CD14-positive monocyte (primary cell): ENCODE measurements around the gene PAQR7. TPM values are rescaled to one million over a fixed set of nuclear protein-coding genes. Genes with fewer than 3 reads are reported as not detected.

ENCODE experiments used
- DNase-seq, 3 donors: peaks; one replicate each; pipeline ENCODE4 v3.0.0-alpha.2; 2011 to 2022
- H2AFZ ChIP-seq: 2 replicates; pipeline ENCODE4 v1.6.0; 2012; ENCODE audit warnings: mild to moderate bottlenecking, low read depth, low read length, inconsistent platforms; ENCODE audit not compliant: insufficient read depth, poor library complexity, severe bottlenecking
- H3K27ac ChIP-seq, 2 donors: 1 replicate in 1 of 2; 2 replicates in 1 of 2; pipeline ENCODE4 v1.5.1; 2012 to 2013; ENCODE audit warnings: low read length in 2 of 2, control low read depth in 1 of 2, inconsistent platforms in 1 of 2, low read depth in 1 of 2, mild to moderate bottlenecking in 1 of 2
- H3K27me3 ChIP-seq, 2 donors: one replicate each; pipeline versions ENCODE4 v1.6.0 to v1.6.1; 2011 to 2013; ENCODE audit warnings: low read length in 2 of 2; ENCODE audit not compliant: control insufficient read depth in 2 of 2, insufficient read depth in 2 of 2
- H3K36me3 ChIP-seq, 2 donors: replicated peaks in 1 of 2; 1 replicate in 1 of 2; 2 replicates in 1 of 2; pipeline versions ENCODE4 v1.5.1 to v1.6.1; 2012 to 2013; ENCODE audit warnings: low read length in 2 of 2, control low read depth in 1 of 2, inconsistent platforms in 1 of 2, mild to moderate bottlenecking in 1 of 2; ENCODE audit not compliant: insufficient read depth in 2 of 2, control insufficient read depth in 1 of 2
- H3K4me1 ChIP-seq, 2 donors: 1 replicate in 1 of 2; 2 replicates in 1 of 2; pipeline versions ENCODE4 v1.5.1 to v1.6.1; 2012 to 2013; ENCODE audit warnings: low read length in 2 of 2, control low read depth in 1 of 2, inconsistent platforms in 1 of 2, mild to moderate bottlenecking in 1 of 2, moderate library complexity in 1 of 2; ENCODE audit not compliant: insufficient read depth in 2 of 2, control insufficient read depth in 1 of 2
- H3K4me2 ChIP-seq: replicated peaks from 2 replicates; pipeline ENCODE3; 2012; ENCODE audit warnings: low read length, moderate library complexity, mild to moderate bottlenecking; ENCODE audit not compliant: poor library complexity, severe bottlenecking; ENCODE audit errors: extremely low read depth
- H3K4me3 ChIP-seq, 3 experiments: fragments of 200-600 bp in 1 of 3; sonication (generic) in 1 of 3; replicated peaks in 1 of 3; 1 replicate in 2 of 3; 2 replicates in 1 of 3; pipeline ENCODE4 v1.5.1; 2011 to 2013; ENCODE audit warnings: low read length in 3 of 3, mild to moderate bottlenecking in 3 of 3, control low read depth in 2 of 3, low read depth in 2 of 3, inconsistent platforms in 1 of 3, moderate library complexity in 1 of 3
- H3K79me2 ChIP-seq: 2 replicates; pipeline ENCODE4 v1.6.0; 2012; ENCODE audit warnings: mild to moderate bottlenecking, control low read depth, inconsistent platforms, low read length, moderate library complexity; ENCODE audit not compliant: insufficient read depth
- H3K9ac ChIP-seq: 2 replicates; pipeline ENCODE4 v1.6.0; 2017; ENCODE audit warnings: low read length, mild to moderate bottlenecking; ENCODE audit not compliant: insufficient read depth, poor library complexity, severe bottlenecking
- H3K9me3 ChIP-seq, 2 donors: replicated peaks in 1 of 2; 1 replicate in 1 of 2; 2 replicates in 1 of 2; pipeline versions ENCODE4 v1.5.1 to v1.6.1; 2012 to 2013; ENCODE audit warnings: low read length in 2 of 2, control low read depth in 1 of 2; ENCODE audit not compliant: control insufficient read depth in 1 of 2, insufficient read depth in 1 of 2
- H4K20me1 ChIP-seq: 2 replicates; pipeline ENCODE4 v1.6.0; 2012; ENCODE audit warnings: mild to moderate bottlenecking, low read length, control low read depth, moderate library complexity; ENCODE audit not compliant: insufficient read depth
- H3K27ac Mint-ChIP-seq, 7 donors: one replicate each; pipeline ENCODE4 v1.8.0; 2020; ENCODE audit warnings: mild to moderate bottlenecking in 7 of 7, mixed read lengths in 7 of 7, moderate library complexity in 6 of 7, inconsistent platforms in 2 of 7
- H3K27me3 Mint-ChIP-seq, 3 donors: one replicate each; pipeline ENCODE4 v1.8.0; 2021 to 2022; ENCODE audit warnings: low read depth in 3 of 3, mild to moderate bottlenecking in 3 of 3, mixed read lengths in 3 of 3, moderate library complexity in 3 of 3, inconsistent platforms in 1 of 3
- H3K36me3 Mint-ChIP-seq, 2 donors: one replicate each; pipeline ENCODE4 v1.8.0; 2020; ENCODE audit warnings: mixed read lengths in 2 of 2, inconsistent platforms in 1 of 2, mild to moderate bottlenecking in 1 of 2
- H3K4me1 Mint-ChIP-seq: one replicate; pipeline ENCODE4 v1.8.0; 2020; ENCODE audit warnings: mild to moderate bottlenecking, mixed read lengths
- H3K4me3 Mint-ChIP-seq, 2 donors: one replicate each; pipeline ENCODE4 v1.8.0; 2020; ENCODE audit warnings: mild to moderate bottlenecking in 2 of 2, mixed read lengths in 2 of 2, moderate library complexity in 1 of 2
- H3K9me3 Mint-ChIP-seq, 7 donors: one replicate each; pipeline ENCODE4 v1.8.0; 2020 to 2022; ENCODE audit warnings: mixed read lengths in 7 of 7, mild to moderate bottlenecking in 6 of 7, moderate library complexity in 6 of 7, inconsistent platforms in 2 of 7
- CTCF ChIP-seq: fragments of 200-600 bp; IDR thresholded peaks from one replicate; pipeline ENCODE4 v1.8.0; 2022; ENCODE audit warnings: antibody characterized with exemption, mild to moderate bottlenecking
- WGBS: methylation state at CpG from one replicate; pipeline ENCODE4 v1.1.5; 2013; ENCODE audit warnings: missing lambda C conversion rate; ENCODE audit not compliant: insufficient coverage; 5-methylcytosine and 5-hydroxymethylcytosine counted together
- intact Hi-C, 2 donors: fragments of 100-400 bp; cut with micrococcal nuclease; formaldehyde crosslinking; loops; one replicate each; pipeline versions ENCODE4 v1.15.0 to v1.15.1; 2023
- polyA plus RNA-seq, 3 donors: library from polyadenylated mRNA; depleted of rRNA in 1 of 3; unstranded in 2 of 3; stranded (reverse) in 1 of 3; fragments of 300-500 nt in 2 of 3; fragments of >200 nt in 1 of 3; fragmentation: Illumina TruSeq in 2 of 3; gene quantifications; 1 replicate in 2 of 3; 2 replicates in 1 of 3; pipeline ENCODE4 v1.2.3, GENCODE V29; 2012 to 2021

PAQR7 gene
- polyA plus RNA-seq, 3 donors, result 0.92 to 13.3 (median 1.0) TPM

GRCh38 chr1:25911162-25911561, 35.7 kb upstream of the PAQR7 start:
- Mint-ChIP-seq H3K27me3 (peaks cover 11 to 18% (median 16%) of the 10 kb centered on the region in 3 donors), H3K36me3 (no peaks in the 10 kb centered on the region), H3K9me3 (peaks cover 0 to 2% (median 0%) of the 10 kb centered on the region in 7 donors), H3K4me3 (no peak overlapping the region), H3K4me1 (peaks cover 10% of the 10 kb centered on the region), H3K27ac (no peak overlapping the region)
- Histone ChIP-seq H2AFZ (no peak overlapping the region), H3K27ac (no peak overlapping the region), H3K4me3 (no peak overlapping the region), H3K27me3 (peaks cover 0 to 10% of the 10 kb centered on the region in 2 donors), H3K9me3 (no peaks in the 10 kb centered on the region), H3K4me2 (no peak overlapping the region), H4K20me1 (no peaks in the 10 kb centered on the region), H3K36me3 (no peaks in the 10 kb centered on the region), H3K9ac (no peak overlapping the region), H3K4me1 (peaks cover 6 to 9% of the 10 kb centered on the region in 2 donors), H3K79me2 (no peaks in the 10 kb centered on the region)
- intact Hi-C loops, result no loop called here
- DNase-seq, result no peak
- TF ChIP-seq CTCF, result no peak

GRCh38 chr1:25909040-25909439, 33.5 kb upstream of the PAQR7 start:
- WGBS, result 78% methylated on average over 9 of the region's 10 CpGs

More at GRCh38 chr1:25909040-25909439, 33.5 kb upstream of the PAQR7 start:
- Histone ChIP-seq H4K20me1 (no peaks in the 10 kb centered on the region), H3K4me1 (peaks cover 11 to 24% of the 10 kb centered on the region in 2 donors), H3K79me2 (peaks cover 16% of the 10 kb centered on the region), H3K4me2 (no peak overlapping the region), H3K4me3 (no peak overlapping the region), H3K9ac (no peak overlapping the region), H2AFZ (no peak overlapping the region), H3K27me3 (peaks cover 0 to 10% of the 10 kb centered on the region in 2 donors), H3K36me3 (no peaks in the 10 kb centered on the region), H3K27ac (no peak overlapping the region), H3K9me3 (no peaks in the 10 kb centered on the region)
- H3K4me1 Mint-ChIP-seq, result peaks cover 18% of the 10 kb centered on the region
- no peak overlapping the region for H3K27ac Mint-ChIP-seq
- H3K27me3 Mint-ChIP-seq, result peaks cover 11 to 17% (median 15%) of the 10 kb centered on the region in 3 donors
- TF ChIP-seq CTCF, result no peak
- H3K36me3 Mint-ChIP-seq, result no peaks in the 10 kb centered on the region
- H3K4me3 Mint-ChIP-seq, result no peak overlapping the region
- intact Hi-C loops, result no loop called here
- peaks cover 0 to 2% (median 0%) of the 10 kb centered on the region in 7 donors for H3K9me3 Mint-ChIP-seq
- no peak for DNase-seq
